Muscle of leg (tissue), 11 donors: ENCODE data around the gene CACNA2D2. TPM values are rescaled to one million over a fixed set of nuclear protein-coding genes. Genes with fewer than 3 reads are reported as not detected.
A peak's percentile ranks its signal among the peaks of the same experiment; 100 is the strongest.

Experiments
- DNase-seq: peaks from one replicate; pipeline ENCODE4 v3.0.0; 2013
- H3K27ac ChIP-seq: one replicate; pipeline ENCODE4 v1.5.1; 2013; ENCODE audit warnings: mild to moderate bottlenecking, low read length, control low read depth
- H3K27me3 ChIP-seq: one replicate; pipeline ENCODE4 v1.6.1; 2013; ENCODE audit warnings: low read length; ENCODE audit not compliant: control insufficient read depth, insufficient read depth
- H3K36me3 ChIP-seq: one replicate; pipeline ENCODE4 v1.6.1; 2013; ENCODE audit warnings: low read length; ENCODE audit not compliant: control insufficient read depth, insufficient read depth
- H3K4me1 ChIP-seq: one replicate; pipeline ENCODE4 v1.6.1; 2013; ENCODE audit warnings: low read length; ENCODE audit not compliant: control insufficient read depth, insufficient read depth
- H3K4me3 ChIP-seq: one replicate; pipeline ENCODE4 v1.5.1; 2013; ENCODE audit warnings: low read length, control low read depth
- H3K9me3 ChIP-seq: replicated peaks from 2 replicates; pipeline ENCODE4 v1.6.1; 2013; ENCODE audit warnings: low read depth, low read length; ENCODE audit not compliant: control insufficient read depth
- WGBS: methylation state at CpG from one replicate; pipeline ENCODE4 v1.1.5; 2013; ENCODE audit warnings: missing lambda C conversion rate; ENCODE audit not compliant: insufficient coverage; 5-methylcytosine and 5-hydroxymethylcytosine counted together
- polyA plus RNA-seq, 8 donors: library from polyadenylated mRNA; unstranded; fragments of 120-200 nt; gene quantifications; one replicate each; pipeline versions ENCODE4 v1.2.1 to v1.2.3, GENCODE V29; 2013; ENCODE audit warnings: inconsistent platforms in 1 of 8, low replicate concordance in 1 of 8; ENCODE audit not compliant: insufficient read length in 8 of 8, insufficient read depth in 1 of 8
- total RNA-seq: library from RNA; stranded (reverse); fragments of 120-200 nt; gene quantifications from one replicate; pipeline ENCODE4 v1.2.4, GENCODE V29; 2013

Gene CACNA2D2
- total and polyA plus RNA-seq, 9 donors: 3.0 to 12.6 (median 9.3) TPM

DNA sequence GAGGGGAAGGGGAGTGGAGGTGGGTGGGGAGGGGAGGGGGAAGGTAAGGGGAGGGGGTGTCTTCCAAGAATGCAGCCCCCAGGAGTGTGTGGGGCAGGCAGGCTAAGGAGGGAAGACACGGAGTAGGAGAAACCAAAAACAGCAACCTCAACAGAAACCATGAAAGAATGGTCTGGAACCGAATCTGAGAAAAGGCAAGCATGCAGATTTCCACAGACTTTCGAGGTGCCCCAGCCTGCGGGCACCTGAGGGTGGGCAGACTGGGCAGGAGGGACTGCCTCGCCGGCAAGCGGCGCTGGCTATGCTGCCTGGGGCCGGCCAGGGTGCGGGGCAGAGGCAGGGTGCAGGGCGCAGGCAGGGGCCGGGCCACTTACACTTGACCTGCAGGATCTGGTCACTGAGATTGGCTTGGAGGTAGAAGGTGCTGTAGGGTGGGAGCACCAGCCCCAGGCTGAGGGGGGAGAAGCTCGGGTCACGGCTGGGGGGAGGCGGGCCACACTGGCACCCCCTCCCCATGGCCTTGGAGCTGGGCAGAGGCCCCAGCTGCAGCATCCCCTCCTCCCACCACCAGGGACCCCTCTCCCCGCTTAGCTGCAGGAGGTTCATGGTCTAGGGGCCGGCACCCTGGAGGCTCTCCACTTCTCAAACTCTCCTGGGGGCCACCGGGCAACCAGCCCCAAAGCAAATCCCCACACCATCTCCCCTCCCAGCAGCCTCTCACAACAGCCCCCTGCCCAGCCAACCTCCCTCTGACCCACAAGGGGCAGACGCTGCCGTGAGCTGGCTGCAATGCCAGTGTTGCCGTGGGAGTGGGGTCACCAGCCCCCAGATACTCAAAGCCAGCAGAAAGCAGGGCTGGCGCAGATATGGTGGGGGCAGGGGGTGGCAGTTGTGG is 128.8 kb downstream of the CACNA2D2 start:
- 74% methylated on average over 15 of the region's 22 CpGs for WGBS
- Histone ChIP-seq H3K27me3 (no peaks in the 10 kb centered on the region), H3K4me3 (no peak overlapping the region), H3K4me1 (peaks cover 15% of the 10 kb centered on the region), H3K9me3 (no peaks in the 10 kb centered on the region), H3K36me3 (no peaks in the 10 kb centered on the region), H3K27ac (no peak overlapping the region)
- no peak for DNase-seq

DNA sequence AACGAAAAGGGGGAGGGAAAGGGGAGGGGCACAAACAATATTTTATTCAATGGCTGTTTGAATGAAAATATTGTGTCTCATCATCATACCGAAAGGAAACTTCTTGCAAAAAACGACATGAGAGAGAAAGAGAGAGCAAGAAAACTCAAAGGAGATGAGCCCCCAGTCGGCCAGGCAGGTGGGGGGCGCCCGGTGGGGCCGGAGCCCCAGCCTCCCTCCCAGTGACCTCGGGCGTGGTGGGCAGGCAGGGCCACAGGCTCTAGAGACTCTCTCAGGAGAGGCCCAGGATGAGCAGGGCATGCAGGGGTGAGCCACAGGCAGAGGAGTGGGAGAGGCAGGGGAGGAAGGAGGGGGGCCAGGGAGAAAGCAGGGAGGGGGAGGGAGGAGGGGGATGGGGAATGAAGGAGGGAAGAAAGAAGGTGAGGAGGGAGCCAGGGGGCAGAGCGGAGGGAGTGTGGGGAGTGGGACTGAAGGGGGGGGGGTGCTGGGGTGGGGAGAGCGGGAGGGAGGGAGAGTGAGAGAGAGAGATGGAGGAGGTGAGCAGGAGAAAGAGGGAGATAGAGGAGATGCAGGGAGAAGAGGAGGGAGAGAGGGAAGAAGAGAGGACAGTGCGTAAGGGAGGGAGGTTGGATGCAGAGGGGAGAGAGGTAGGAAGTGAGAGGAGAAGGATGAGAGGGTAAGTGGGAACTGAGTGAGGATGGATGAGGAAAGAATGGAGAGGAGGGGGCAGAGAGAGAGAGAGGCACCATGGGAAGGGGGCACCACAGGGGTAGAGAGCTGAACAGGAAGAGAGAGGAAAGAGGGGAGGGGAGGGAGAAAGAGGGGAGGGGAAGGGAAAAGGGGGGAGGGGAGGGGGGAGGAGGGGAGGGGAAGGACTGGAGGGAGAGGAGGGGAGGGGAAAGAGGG is 130.0 kb downstream of the CACNA2D2 start:
- Histone ChIP-seq H3K4me1 (peaks cover 22% of the 10 kb centered on the region), H3K9me3 (no peaks in the 10 kb centered on the region), H3K27me3 (no peaks in the 10 kb centered on the region), H3K27ac (no peak overlapping the region), H3K36me3 (no peaks in the 10 kb centered on the region), H3K4me3 (no peak overlapping the region)
- DNase-seq: no peak
- WGBS: 48% methylated on average over 9 of the region's 12 CpGs

DNA sequence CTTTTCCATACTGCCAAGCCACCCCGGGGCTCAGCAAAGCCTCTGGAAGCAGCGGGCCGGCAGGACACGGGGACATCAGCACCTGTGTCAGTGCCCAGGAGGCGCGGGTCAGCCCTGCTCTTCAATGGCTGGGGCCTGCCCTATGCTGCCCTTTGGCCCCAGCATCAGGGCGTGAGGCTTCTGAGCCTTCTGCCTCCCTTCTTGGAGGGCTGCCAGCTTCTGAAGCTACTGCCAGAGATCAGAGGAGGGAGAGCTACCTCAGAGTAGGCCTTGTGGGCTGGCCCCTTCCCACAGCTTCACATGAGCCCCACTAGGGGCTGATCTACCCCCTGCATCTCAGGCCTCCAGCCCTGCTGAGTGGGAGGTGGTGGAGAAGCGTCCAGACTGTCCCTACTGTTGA is 131.1 kb downstream of the CACNA2D2 start:
- Histone ChIP-seq H3K9me3 (no peaks in the 10 kb centered on the region), H3K27me3 (no peaks in the 10 kb centered on the region), H3K4me1 (peaks cover 32% of the 10 kb centered on the region), H3K4me3 (no peak overlapping the region), H3K27ac (no peak overlapping the region), H3K36me3 (no peaks in the 10 kb centered on the region)
- WGBS: 54% methylated on average over 4 of the region's 8 CpGs
- peak; percentile 44 for DNase-seq

DNA sequence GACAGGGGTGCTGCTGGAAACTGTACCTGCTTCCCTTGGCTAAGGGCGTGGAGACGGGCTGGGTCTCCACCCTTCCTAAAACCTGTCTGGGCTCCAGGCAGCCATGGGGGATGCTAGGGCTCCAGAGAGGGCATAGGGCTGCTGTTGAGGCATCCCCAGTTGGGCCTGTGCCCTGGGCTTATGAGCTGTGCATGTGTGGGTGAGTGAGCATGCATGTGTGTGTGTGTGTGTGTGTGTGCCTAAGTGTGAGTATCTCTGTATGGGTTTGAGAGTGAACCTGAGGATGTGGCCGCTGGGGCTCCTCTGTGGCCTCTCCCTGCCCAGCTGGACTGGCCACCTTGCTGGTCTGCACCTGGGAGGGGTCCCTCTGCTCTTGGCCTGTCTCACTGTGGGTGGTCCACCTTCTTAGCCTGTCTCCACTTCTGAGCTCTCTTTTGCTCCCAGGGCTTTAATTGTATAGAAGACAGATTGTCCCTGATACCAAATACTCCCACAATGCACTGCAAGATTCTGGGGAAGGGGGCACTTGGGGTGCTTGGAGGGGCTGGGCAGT is 132.2 kb downstream of the CACNA2D2 start:
- H3K27ac ChIP-seq: no peak overlapping the region
- H3K4me3 ChIP-seq: no peak overlapping the region
- H3K9me3 ChIP-seq: no peaks in the 10 kb centered on the region
- no peaks in the 10 kb centered on the region for H3K36me3 ChIP-seq
- no peak for DNase-seq
- peaks cover 40% of the 10 kb centered on the region for H3K4me1 ChIP-seq
- WGBS: 74% methylated on average over 2 of the region's 3 CpGs
- no peaks in the 10 kb centered on the region for H3K27me3 ChIP-seq

DNA sequence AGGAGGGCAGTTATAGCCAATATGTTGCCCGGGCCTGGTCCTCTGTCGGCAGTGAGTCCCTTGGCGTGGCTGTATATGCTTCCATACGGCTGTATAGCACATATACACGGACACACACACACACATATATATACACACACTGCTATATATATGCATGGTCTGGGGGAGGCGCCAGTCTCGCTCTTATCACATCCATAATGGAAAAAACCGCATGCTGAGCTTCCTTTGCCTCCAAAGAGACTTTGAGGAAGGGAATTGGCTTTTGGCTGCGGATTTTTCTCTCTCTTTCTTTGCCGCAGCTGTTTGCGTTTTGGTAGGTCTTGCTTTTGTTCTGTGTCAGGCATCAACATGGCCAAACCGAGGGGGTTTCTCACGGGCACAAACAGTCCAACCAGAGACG is 132.8 kb downstream of the CACNA2D2 start:
- H3K9me3 ChIP-seq: no peaks in the 10 kb centered on the region
- peaks cover under 1% of the 10 kb centered on the region for H3K27me3 ChIP-seq
- H3K36me3 ChIP-seq: no peaks in the 10 kb centered on the region
- H3K4me1 ChIP-seq: peaks cover 41% of the 10 kb centered on the region
- DNase-seq: peak; percentile 88
- 37% methylated on average over 4 of the region's 14 CpGs for WGBS
- no peak overlapping the region for H3K27ac ChIP-seq
- no peak overlapping the region for H3K4me3 ChIP-seq

DNA sequence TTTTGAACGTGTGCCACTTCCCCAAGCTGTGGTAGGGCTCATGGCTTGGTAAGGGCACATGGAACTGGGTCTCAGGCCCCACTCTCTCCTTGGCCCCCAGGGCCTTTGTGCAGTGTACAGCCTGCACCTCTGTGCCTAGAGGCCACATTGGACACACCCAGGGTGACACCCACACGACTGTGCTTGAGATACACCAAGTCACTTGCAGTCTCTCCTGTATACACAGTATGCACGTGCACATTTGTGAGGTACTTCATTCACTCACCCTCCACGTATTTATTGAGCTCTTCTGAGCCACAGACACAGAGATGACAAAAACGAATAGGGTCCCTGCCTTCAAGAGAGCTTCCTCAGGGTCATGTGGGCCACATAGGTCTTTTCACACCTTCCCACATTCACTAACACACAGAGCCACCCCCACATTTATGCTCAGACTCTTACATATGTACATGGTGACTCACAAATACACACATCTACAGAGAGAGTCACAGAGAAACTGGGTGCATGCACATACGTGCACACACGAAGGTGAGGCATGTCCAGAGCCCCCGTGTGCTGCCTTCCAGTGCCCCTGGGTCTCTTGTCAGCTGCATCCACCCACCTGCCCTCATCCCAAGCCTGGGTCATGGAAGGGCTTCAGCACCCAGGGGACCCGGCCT is 134.3 kb downstream of the CACNA2D2 start:
- H3K36me3 ChIP-seq: no peaks in the 10 kb centered on the region
- peaks cover 52% of the 10 kb centered on the region for H3K4me1 ChIP-seq
- H3K4me3 ChIP-seq: no peak overlapping the region
- H3K9me3 ChIP-seq: no peaks in the 10 kb centered on the region
- peaks cover 3% of the 10 kb centered on the region for H3K27me3 ChIP-seq
- 76% methylated on average over 8 of the region's 9 CpGs for WGBS
- H3K27ac ChIP-seq: no peak overlapping the region
- DNase-seq: no peak

DNA sequence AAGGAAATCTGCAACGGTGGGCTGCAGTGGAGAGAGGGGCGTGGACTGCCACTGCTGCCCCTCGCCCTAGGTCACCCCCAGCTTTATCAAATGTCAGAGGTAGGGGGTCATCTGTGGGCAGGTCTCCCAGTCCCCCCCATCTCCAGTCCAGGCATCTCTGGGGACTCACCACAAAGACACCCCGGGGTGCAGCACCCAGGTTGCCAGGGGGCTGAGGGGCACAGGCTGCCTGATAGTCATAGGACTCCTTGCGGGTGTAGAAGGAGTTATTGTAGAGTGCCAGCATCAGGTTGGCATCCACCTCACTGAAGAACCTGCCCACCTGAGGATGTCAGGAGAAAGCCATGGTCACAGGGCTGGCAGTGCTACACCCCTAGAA is 137.6 kb downstream of the CACNA2D2 start:
- H3K27ac ChIP-seq: no peak overlapping the region
- peaks cover 40% of the 10 kb centered on the region for H3K4me1 ChIP-seq
- no peaks in the 10 kb centered on the region for H3K36me3 ChIP-seq
- DNase-seq: no peak
- no peak overlapping the region for H3K4me3 ChIP-seq
- H3K9me3 ChIP-seq: no peaks in the 10 kb centered on the region
- WGBS: 100% methylated on average over 1 of the region's 5 CpGs
- H3K27me3 ChIP-seq: peaks cover 3% of the 10 kb centered on the region

DNA sequence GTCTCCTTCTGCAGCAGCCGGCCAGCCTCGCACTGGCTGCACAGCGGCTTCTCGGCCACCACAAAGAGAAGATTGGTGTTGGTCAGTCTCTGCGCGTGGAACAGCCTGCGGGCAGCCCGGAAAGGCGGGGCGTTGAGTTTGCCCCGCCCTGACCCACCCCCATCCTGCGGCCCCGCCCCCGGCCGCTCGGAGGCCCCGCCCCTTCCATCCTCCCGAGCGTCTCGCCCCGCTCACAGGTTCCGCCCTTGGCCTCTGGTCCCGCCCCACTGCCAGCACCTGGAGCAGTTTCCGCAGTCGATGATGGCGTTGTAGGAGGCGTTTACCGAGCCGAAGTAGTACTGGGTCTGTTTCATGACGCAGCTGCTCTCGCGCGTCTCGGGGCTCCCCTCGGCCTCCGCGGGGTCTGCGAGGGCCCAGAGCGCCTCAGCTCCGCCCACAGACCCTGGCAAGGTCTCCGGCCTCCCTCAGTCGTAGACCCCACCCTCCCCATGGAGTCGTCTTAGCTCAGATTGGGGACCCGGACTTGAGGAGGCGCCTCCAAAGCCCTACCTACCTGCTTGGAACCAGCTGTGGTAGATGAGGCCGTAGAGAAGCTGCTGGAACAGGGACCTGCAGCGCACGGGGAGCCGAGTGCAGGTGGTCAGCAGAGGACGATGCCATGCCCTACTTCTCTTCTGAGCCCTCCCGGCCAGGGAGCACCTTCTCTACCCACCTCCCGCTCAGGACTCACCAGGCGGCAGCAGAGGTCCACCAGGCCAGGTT is 138.2 kb downstream of the CACNA2D2 start:
- Histone ChIP-seq H3K9me3 (no peaks in the 10 kb centered on the region), H3K27ac (peak overlapping the region; percentile 51), H3K36me3 (no peaks in the 10 kb centered on the region), H3K27me3 (peaks cover 3% of the 10 kb centered on the region), H3K4me1 (peaks cover 38% of the 10 kb centered on the region), H3K4me3 (peak overlapping the region; percentile 44)
- peak; percentile 85 for DNase-seq
- 2% methylated on average over 42 of the region's 53 CpGs for WGBS

DNA sequence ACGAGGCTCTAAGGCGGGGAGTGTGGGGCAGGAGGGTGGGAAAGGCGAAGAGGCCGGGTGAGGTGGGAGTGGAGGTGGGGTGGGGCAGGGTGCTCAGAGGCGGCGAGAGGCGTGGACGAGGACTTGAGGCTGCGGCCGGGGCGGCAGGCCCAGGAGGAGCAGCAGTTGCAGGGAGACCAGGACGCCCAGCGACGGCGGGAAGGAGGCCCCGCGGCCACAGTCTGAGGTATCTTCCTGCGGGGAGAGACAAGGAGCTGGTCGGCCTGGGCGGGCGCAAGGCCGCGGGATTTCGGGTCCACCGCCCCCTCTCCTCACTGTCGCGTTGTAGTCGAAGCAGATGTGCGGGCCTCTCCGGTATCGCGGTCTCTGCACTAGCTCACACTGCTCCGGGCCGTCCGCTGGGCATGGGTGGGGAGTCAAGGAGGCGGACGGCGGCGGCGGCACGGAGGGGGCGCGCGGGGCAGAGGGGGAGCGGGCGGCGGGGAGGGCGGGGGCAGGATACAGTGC is 138.8 kb downstream of the CACNA2D2 start:
- DNase-seq: no peak
- peaks cover 3% of the 10 kb centered on the region for H3K27me3 ChIP-seq
- peak overlapping the region; percentile 44 for H3K4me3 ChIP-seq
- H3K27ac ChIP-seq: peak overlapping the region; percentile 35
- WGBS: 6% methylated on average over 47 of the region's 48 CpGs
- peaks cover 40% of the 10 kb centered on the region for H3K4me1 ChIP-seq
- H3K9me3 ChIP-seq: no peaks in the 10 kb centered on the region
- no peaks in the 10 kb centered on the region for H3K36me3 ChIP-seq
